ENCODE measurements around the gene DNA2.
"Not testable (repeated sequence)": the region's sequence is repeated elsewhere in the genome, so short reads cannot be mapped to it uniquely, and the experiment has no call there.

Gene DNA2, protein sequence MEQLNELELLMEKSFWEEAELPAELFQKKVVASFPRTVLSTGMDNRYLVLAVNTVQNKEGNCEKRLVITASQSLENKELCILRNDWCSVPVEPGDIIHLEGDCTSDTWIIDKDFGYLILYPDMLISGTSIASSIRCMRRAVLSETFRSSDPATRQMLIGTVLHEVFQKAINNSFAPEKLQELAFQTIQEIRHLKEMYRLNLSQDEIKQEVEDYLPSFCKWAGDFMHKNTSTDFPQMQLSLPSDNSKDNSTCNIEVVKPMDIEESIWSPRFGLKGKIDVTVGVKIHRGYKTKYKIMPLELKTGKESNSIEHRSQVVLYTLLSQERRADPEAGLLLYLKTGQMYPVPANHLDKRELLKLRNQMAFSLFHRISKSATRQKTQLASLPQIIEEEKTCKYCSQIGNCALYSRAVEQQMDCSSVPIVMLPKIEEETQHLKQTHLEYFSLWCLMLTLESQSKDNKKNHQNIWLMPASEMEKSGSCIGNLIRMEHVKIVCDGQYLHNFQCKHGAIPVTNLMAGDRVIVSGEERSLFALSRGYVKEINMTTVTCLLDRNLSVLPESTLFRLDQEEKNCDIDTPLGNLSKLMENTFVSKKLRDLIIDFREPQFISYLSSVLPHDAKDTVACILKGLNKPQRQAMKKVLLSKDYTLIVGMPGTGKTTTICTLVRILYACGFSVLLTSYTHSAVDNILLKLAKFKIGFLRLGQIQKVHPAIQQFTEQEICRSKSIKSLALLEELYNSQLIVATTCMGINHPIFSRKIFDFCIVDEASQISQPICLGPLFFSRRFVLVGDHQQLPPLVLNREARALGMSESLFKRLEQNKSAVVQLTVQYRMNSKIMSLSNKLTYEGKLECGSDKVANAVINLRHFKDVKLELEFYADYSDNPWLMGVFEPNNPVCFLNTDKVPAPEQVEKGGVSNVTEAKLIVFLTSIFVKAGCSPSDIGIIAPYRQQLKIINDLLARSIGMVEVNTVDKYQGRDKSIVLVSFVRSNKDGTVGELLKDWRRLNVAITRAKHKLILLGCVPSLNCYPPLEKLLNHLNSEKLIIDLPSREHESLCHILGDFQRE

DNA sequence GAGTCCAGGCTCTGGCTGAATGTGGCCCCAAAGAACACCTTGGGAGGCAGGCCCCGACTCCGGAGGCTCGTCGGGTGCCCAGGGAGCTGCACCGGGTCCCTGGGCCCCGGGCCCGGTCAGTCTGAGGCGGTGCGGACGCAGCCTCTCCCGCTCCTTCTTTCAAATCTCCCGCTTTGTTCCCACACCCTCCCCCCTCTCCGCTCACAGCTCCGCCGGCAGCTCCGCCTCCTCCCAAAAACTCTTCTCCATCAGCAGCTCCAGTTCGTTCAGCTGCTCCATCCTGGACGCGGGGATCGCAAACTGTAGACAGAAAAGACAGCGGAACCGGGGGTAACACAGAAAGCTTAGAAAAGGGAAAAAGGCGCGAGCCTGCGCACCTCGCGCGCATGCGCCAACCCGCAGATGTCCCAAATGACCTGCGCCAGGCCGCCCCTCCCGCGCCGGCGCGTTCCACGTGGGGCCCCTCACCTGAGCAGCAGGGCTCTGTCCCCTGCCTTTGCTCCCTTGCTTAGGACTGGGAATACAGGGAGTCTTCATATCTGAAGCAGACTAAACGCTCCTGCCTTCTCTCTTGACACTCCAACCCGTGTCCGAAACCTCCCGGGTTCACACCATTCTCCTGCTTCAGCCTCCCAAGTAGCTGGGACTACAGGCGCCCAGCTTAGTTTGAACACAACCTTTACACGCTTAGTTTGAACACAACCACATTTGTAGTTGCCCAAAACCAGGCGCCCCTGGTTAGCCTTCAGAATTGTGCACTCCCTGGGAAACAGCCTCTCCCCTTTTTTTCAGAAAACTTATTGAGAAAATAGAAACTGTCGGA is at the start of gene DNA2:
Gene DNA2, minus strand, starts transcription at position 388 of the 823 bp plus-strand sequence. Its CDS starts 109 bp downstream, at position 279.
- DNase-seq (ENCODE audit: low read depth, low spot score) = peak; percentile 51

DNA sequence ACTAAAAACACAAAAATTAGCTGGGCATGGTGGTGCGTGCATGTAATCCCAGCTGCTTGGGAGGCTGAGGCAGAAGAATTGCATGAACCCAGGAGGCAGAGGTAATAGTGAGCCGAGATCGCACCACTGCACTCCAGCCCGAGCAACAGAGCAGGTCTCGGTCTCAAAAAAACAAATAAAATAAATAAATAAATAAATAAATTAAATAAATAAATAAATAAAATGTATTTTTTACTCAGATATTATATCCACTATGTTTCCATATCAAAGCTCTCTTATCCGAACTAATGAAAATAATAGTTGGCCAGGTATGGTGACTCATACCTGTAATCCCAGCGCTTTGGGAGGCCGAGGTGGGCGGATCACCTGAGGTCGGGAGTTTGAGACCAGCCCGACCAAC is 46.8 kb upstream of the DNA2 start:
- not testable (repeated sequence) for DNase-seq (ENCODE audit: low read depth, low spot score)

DNA sequence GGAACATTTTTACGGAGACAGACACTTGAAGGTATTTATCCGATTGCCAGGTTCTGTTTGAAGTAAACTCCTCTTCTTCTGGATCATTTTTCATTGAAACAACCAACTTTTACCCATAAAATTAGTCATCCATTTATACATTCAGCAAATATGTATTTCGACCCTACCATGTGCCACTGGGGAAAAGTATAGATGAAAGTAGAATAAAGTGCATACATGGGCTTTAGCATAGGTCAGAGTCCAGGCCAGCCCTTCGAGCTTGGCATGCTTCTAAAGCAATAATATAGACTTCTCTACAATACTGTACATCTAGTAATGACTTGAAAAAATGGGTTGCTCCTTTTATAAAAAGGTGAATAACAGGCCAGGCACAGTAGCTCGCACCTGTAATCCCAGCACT is 45.4 kb upstream of the DNA2 start:
- DNase-seq (ENCODE audit: low read depth, low spot score) = no peak

DNA sequence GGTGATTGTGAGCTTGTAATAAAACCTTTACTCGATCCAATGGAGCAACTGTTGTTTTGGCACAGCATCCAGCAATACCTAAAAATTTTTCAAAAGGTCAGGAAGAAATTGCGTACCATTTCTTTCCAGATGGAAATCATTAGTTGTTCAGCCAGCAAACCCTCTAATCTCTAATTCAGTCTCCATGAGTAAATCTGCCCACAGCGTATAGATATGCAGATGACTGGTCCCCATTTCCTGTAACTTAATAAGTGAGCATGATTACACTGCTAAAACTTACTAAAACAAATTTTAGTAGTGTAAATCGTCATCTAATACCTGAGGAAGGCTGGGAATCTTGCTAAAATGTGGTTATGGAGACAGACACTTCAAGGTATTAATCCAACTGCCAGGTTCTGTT is 45.0 kb upstream of the DNA2 start:
- no peak for DNase-seq (ENCODE audit: low read depth, low spot score)

DNA sequence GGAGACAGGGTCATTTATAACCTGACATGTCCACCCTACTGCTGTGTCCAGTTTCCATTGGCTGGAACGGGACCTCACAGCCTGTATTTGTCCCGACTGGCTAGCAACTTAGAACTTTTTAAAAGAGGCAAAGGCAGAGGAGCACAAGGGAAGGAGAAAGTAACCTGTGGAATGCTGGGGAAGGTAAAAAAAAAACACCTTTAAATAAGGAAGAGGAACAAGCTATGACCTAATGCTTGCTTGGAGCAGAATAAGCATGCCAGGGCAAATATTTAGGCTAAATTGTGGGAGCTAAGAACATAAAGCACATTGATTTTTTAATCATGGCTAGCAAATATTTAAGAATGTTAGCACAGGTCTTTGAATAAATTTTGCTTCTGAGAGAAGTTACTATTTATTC is 44.4 kb upstream of the DNA2 start:
- not testable (repeated sequence) for DNase-seq (ENCODE audit: low read depth, low spot score)

DNA sequence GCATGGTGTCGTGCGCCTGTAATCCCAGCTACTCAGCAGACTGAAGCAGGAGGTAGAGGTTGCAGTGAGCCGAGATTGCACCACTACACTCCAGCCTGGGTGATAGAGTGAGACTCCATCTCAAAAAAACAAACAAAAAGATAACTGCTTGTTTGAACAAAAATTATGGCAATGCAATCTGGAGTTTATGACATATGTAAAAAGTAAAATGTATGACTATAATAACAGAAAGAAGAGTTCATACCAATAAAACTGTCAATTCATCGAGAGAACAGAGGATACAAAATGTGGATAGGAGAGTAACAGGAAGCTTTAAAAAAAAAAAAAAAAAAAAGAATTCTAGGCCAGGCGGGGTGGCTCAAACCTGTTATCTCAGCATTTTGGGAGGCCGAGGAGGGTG is 36.3 kb upstream of the DNA2 start:
- no peak for DNase-seq (ENCODE audit: low read depth, low spot score)

DNA sequence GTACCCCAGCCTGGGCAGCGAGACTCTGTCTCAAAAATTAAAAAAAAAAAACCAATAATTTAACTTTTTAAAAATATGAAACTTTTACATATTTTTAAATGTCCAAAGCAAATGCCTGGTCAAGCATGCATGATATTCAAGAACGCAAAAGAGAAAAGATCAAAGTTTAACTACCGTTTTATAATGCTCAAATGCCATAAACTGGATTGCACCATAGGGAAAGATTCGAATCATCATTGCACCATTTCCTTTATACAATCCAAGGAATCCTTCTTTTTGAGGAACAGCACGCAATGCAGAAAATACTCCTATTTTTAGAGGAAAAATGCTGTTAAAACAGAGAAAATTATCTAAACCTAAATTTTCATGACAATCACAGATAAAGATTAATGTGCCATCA is 34.6 kb upstream of the DNA2 start:
- no peak for DNase-seq (ENCODE audit: low read depth, low spot score)

DNA sequence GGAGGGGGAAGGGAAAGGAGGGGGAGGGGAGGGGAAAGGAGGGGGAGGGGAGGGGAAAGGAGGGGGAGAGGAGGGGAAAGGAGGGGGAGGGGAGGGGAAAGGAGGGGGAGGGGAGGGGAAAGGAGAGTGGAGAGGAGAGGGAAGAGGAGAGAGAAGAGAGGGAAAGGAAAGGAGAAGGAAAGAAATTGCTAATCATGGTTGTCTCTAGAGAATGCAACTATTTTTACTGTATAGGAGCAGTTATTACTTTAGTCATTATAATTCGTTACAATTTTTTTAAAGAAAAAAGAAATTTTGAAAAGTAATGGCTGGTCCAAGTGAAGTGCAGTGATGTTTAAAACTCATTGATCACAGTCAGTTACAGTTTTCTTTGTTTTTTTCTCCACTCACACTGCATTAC is 31.1 kb upstream of the DNA2 start:
- DNase-seq (ENCODE audit: low read depth, low spot score) = no peak

DNA sequence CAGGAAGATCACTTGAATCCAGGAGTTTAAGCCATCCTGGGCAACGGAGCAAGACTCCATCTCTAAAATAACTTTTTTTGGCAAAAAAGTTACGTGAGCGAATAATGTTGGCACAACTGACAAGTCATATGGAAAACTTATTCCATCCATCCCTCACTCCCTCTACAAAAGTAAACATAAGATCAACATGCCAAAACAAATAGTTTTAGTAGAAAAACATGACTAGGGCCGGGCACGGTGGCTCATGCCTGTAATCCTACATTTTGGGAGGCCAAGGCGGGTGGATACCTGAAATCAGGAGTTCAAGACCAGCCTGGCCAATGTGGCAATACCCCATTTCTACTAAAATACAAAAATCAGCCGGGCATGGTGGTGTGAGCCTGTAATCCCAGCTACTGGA is 29.9 kb upstream of the DNA2 start:
- no peak for DNase-seq (ENCODE audit: low read depth, low spot score)

DNA sequence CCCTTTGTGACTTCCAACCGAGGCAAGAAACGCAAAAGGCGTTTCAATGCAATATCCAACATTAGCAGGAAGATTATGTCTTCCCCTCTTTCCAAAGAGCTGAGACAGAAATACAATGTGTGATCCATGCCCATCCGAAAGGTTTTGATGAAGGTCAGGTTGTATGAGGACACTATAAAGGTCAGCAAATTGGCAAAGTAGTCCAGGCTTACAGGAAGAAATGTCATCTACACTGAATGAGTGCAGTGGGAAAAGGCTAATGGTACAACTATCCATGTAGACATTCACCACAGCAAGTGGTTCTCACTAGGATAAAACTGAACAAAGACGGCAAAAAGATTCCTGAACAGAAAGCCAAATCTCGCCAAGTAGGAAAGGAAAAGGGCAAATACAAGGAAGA is 27.8 kb upstream of the DNA2 start:
- DNase-seq (ENCODE audit: low read depth, low spot score) = no peak

DNA sequence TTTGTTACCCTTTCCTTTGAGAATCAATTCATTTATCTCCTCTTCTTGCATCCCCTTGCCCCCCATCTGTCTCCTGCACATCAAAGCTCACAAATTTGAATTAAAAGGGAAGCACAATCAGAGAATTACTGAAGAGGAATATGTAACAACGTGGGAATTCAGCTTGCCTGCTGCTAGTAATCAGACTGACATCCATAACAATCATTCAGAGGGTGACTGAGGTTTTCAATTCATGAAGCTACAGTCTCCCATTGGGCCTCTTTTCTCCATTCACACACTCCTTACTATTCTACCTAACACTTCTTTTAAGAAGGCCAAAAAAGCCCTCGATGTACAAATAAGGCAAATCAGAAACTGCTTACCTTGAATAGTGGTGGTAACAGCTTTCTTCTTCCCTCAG is 24.3 kb upstream of the DNA2 start:
- DNase-seq (ENCODE audit: low read depth, low spot score) = no peak

DNA sequence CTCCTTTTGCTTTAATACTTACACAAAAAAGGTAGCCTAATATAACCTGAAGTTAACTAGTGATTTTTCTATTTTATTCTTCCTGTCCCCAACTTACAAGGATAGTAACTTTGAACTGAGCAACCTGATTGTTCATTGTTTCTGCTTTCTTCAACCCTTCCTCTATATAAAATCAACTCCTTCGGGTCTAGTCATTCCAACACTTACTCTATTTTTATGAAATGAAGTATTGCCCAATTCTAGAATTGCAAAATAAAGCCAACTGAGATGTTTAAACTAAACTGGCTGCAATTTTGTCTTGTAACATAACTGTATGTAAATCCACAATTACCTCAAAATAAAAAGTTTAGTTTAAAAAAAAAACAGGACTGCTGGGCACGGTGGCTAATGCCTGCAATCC is 20.3 kb upstream of the DNA2 start:
- no peak for DNase-seq (ENCODE audit: low read depth, low spot score)

DNA sequence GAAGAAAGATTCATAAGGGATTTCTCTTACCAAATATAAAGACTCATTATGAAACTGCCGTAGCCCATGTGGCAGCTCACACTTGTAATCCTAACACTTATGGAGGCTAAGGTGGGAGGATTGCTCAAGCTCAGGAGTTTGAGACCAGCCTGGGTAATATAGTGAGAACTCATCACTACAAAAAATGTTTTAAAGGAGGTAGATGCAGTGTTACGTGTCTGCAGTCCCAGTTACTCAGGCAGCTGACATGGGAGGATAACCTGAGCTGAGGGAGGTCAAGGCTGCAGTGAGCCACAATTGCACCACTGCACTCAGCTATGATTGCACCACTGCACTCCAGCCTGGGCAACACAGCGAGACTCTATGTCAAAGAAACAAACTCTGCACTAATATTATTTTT is 18.1 kb upstream of the DNA2 start:
- no peak for DNase-seq (ENCODE audit: low read depth, low spot score)

DNA sequence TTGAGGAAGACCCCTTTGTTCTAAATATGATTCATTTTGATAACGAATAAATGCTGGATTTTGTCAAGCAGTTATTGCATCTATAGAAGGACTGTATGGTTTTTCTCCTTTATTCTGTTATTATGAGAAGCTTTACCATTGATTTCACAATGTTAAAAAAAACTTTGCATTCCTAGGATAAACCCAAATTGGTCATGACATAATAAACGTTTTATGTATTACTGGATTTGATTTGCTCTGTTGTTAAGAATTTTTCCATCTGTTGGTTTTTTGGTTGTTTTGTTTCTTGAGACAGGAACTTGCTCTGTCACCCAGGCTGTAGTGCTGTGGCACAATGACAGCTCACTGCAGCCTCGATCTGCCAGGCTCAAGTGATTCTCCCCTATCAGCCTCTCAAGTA is 2.2 kb upstream of the DNA2 start:
- DNase-seq (ENCODE audit: low read depth, low spot score) = no peak

DNA sequence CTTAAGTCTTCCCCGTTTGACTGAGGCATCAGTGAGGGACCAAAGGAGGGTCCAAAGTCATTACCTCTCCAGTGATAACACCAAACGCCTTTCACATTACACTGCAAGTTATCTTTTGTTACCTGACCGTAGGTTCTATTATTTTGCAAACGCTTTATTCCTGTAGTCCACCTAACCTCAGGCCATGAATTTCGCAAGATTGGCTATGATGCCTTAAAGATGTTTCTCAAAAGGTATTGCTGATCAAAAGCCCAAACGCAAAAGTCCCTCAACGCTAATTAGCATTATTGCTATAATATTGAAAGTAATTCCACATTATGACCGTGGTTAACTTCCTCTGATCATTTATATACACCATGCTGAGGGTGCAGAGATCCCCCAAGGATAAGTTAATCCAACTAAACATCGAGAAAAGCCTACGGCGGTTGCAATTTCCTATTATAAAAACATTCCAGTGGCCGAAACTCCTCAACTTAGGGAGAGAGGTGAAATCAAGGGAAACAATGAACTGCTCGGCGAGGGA is 649 bp downstream of the DNA2 start:
- DNase-seq (ENCODE audit: low read depth, low spot score) = no peak

DNA sequence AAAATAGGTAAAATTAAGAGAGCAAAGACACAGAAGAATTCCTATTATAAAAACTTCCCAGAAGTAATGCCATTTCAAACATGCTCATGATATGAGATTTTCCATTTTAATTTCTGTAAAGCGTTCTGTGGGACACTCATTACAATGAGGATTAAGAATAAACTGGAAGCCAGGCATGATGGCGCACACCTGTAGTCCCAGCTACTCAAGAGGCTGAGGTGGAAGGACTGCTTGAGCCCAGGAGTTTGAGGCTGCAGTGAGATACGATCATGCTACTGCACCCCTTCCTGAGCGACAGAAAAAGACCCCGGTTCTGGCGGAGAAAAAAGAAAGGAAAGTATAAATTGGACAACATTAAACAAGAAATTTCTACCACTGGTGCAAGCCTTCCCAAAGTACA is 1.5 kb downstream of the DNA2 start:
- no peak for DNase-seq (ENCODE audit: low read depth, low spot score)

DNA sequence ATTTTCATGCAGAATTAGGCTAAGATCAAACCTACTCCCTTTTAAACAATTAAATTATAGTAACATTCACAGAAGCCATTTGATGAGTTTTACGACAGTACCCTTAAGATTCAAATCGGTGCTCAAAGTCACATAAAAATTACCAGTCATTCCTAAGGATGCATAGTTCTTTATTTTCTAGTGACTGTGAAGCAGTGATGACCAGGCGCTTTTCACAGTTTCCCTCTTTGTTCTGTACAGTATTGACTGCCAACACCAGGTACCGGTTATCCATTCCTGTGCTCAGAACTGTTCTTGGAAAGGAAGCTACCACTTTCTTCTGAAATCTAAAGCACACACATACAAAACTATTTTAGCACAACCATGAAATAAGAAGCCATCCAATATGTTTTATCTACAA is 1.9 kb downstream of the DNA2 start:
- DNase-seq (ENCODE audit: low read depth, low spot score) = no peak

DNA sequence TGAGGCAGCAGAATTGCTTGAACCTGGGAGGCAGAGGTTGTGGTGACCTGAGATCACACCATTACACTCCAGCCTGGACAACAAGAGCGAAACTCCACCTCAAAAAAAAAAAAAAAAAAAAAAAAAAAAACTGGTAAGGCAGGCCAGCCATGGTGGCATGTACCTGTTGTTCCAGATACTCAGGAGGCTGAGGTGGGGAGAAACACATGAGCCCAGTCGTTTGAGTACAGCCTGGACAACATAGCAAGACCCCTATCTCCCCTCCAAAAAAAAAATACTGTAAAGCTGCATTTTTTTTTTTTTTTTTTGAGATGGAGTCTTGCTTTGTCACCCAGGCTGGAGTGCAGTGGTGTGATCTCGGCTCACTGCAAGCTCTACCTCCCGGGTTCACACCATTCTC is 7.0 kb downstream of the DNA2 start:
- DNase-seq (ENCODE audit: low read depth, low spot score) = not testable (repeated sequence)

DNA sequence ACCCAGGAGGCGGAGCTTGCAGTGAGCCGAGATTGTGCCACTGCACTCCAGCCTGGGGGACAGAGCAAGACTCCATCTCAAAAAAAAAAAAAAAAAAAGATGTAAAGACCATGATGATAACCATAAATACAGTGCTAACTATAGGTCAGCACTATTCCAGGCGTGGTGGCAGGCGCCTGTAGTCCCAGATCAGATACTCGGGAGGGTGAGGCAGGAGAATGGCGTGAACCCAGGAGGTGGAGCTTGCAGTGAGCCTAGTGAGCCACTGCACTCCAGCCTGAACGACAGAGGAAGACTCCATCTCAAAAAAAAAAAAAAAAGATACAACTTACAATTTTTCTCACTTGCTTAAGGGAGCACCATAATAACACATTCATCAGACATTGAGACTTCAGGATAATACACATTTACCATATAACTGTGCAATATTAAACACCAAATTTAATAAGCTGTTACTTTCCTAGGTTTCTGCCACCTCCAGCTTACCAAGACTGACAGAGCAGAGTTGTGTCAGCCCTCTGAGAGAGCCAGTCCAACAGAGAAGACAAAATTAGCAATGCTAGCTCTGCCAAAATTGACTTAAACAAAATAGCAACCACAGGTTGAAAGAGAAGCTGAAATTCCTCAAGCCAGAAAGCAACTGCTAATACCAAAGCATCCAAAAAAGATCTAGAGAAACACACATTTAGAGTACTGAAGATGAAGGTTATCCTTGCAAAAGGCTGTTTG is 8.2 kb downstream of the DNA2 start:
- no peak for DNase-seq (ENCODE audit: low read depth, low spot score)

DNA sequence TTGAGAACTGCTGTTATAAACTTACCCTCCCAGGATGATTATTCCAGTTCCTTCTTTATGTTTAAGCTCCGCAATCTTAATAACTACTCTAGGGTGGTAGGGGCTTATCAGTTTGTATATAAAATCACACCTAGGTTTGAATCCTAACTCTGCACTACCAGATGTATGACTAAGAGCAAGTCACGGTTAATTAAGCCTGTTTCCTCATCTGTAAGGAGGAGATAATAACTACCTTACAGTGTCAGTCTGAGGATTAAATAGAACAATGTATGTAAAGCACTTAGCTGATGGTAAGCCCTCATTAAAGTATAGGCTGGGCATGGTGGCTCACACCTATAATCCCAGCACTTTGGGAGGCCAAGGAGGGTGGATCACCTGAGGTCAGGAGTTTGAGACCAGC is 9.2 kb downstream of the DNA2 start:
- no peak for DNase-seq (ENCODE audit: low read depth, low spot score)

DNA sequence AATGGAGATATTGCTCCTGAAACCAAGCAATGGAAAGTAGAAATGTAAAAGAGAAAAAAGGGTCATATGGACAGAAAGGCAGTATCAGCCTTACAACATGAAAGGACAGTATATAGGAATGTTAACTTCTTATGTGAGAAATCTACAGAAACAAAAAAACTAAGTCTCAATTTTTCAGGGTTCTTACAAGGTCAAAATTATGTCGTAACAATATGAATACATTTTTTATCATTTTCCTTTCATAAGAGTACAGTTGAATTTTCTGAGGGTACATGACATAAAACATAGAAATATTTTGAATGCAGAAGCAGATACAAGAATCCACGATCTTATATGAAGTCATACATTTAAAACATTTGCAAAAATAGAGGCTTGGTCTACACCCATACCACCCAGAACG is 10.7 kb downstream of the DNA2 start:
- no peak for DNase-seq (ENCODE audit: low read depth, low spot score)
